ENCODE data around the gene PHLDB1.

PHLDB1 gene

DNA sequence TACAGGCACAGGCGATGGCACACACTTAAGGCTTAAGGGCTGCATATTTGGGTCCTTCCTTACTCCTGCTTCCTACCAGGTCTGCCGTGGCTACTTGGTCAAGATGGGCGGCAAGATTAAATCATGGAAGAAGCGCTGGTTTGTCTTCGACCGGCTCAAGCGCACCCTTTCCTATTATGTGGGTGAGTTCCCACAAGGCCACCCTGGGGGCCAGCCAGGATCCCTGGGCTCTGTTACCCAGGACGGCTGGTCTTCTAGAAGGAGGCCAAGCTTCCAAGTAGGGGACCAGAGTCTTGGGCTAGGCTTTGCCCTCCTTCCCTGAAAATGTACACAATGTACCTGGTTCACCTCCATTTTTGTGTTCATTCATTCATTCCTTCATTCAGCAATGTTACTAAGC lies 43.0 kb downstream of the PHLDB1 start:
- TF ChIP-seq, protein P1, sequence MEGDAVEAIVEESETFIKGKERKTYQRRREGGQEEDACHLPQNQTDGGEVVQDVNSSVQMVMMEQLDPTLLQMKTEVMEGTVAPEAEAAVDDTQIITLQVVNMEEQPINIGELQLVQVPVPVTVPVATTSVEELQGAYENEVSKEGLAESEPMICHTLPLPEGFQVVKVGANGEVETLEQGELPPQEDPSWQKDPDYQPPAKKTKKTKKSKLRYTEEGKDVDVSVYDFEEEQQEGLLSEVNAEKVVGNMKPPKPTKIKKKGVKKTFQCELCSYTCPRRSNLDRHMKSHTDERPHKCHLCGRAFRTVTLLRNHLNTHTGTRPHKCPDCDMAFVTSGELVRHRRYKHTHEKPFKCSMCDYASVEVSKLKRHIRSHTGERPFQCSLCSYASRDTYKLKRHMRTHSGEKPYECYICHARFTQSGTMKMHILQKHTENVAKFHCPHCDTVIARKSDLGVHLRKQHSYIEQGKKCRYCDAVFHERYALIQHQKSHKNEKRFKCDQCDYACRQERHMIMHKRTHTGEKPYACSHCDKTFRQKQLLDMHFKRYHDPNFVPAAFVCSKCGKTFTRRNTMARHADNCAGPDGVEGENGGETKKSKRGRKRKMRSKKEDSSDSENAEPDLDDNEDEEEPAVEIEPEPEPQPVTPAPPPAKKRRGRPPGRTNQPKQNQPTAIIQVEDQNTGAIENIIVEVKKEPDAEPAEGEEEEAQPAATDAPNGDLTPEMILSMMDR (IDR thresholded peaks at IDR 0.05; ENCODE audit: low read depth, low read length, missing control alignments) = no peak
- Histone ChIP-seq H3K4me3 (ENCODE audit: low read depth, low read length) (no peak overlapping the region), H3K36me3 (replicated peaks) (peaks cover 91% of the 10 kb centered on the region), H3K27ac (no peak overlapping the region), H3K27me3 (replicated peaks) (no peaks in the 10 kb centered on the region)
- no peak for DNase-seq
- in situ Hi-C loops (cut with HindIII; ENCODE audit: low pct_ligation_motif_present, low sequenced_read_pairs) = no loop called here

DNA sequence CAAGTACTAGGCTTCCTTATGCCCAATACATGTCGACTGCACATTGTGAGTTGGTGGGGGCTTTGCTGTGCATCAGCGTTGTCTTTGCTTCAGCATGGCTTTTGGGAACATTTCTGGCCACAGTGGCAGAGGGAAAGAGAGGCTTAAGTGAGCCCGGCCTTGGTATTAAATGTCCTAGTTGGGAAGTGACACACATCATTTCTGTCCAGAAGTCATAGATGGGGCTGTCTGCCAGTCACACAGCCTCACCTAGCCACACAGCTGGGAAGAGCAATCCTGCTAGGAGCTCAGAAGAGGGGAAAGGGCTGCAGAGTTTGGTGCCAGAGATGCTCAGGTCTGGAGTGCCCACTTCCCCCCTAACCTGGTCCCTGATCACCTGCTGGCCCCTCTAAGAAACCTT lies 44.4 kb downstream of the PHLDB1 start:
- H3K27me3 ChIP-seq (replicated peaks) = no peaks in the 10 kb centered on the region
- TF ChIP-seq, protein P1 (IDR thresholded peaks at IDR 0.05; ENCODE audit: low read depth, low read length, missing control alignments) = no peak
- no peak overlapping the region for H3K4me3 ChIP-seq (ENCODE audit: low read depth, low read length)
- no peak for DNase-seq
- in situ Hi-C loops (cut with HindIII; ENCODE audit: low pct_ligation_motif_present, low sequenced_read_pairs) = no loop called here
- peaks cover 93% of the 10 kb centered on the region for H3K36me3 ChIP-seq (replicated peaks)
- no peak overlapping the region for H3K27ac ChIP-seq

DNA sequence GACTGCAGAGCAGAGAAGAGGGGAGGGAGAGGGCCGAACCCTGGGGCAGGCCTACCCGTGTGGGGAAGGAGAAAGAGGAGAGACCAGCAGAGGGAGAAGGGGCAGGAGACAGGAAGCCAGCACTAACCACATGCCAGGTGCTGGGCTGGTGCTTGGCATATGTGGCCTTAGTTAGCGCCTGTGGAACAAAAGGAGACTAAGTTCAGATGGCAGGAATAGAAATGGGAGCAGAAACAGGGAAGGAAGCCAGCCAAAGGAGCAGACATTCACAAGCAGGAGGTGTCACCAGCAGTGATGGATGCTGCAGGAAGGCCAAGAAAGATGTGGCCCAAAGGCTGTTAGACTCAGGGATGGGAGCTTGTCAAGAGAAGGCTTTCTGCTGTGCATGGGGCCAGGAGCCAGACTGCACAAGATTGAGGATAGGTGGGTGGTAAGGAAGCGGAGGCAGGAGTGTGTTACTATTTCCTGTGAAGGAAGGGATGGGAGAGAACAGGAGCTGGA lies 45.3 kb downstream of the PHLDB1 start:
- Histone ChIP-seq H3K27me3 (replicated peaks) (no peaks in the 10 kb centered on the region), H3K36me3 (replicated peaks) (peaks cover 94% of the 10 kb centered on the region), H3K27ac (no peak overlapping the region), H3K4me3 (ENCODE audit: low read depth, low read length) (no peak overlapping the region)
- in situ Hi-C loops (cut with HindIII; ENCODE audit: low pct_ligation_motif_present, low sequenced_read_pairs) = no loop called here
- TF ChIP-seq, protein P1 (IDR thresholded peaks at IDR 0.05; ENCODE audit: low read depth, low read length, missing control alignments) = no peak
- no peak for DNase-seq

DNA sequence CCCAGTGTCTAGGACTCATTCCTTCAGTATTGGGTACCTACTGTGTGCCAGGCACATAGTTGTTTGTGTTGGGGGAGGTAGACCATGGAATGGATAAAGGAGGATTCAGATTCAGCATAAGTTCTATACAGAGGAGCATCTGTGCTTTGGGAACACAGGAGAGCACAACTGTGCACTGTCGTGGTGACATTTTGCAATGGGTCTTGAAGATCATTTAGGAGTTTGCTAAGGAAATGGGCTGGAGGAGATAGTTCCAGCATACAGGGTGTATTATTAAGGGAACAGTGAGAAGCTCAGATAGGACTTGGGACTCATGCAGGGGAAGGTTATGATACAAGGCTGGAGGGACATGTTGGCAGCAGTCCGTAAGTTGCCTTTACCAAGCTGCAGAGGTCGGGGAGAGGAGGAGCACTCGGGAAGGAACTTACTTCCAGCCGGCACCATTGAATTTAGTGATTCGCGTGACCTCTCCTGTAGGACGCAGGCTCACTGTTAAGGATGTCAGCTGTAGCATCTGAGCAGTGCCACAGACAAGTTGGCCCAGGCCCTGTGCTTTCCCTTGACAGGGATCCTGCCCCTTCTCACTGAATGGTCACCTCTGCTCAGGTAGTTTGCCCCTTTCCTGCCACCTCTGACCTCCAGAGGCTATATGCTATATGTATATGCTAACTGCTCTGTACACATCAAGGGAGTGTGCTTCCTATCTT lies 46.4 kb downstream of the PHLDB1 start:
- Histone ChIP-seq H3K27ac (no peak overlapping the region), H3K4me3 (ENCODE audit: low read depth, low read length) (no peak overlapping the region), H3K36me3 (replicated peaks) (peaks cover 87% of the 10 kb centered on the region), H3K27me3 (replicated peaks) (no peaks in the 10 kb centered on the region)
- TF ChIP-seq, protein P1 (IDR thresholded peaks at IDR 0.05; ENCODE audit: low read depth, low read length, missing control alignments) = no peak
- no peak for DNase-seq
- in situ Hi-C loops (cut with HindIII; ENCODE audit: low pct_ligation_motif_present, low sequenced_read_pairs) = no loop called here

DNA sequence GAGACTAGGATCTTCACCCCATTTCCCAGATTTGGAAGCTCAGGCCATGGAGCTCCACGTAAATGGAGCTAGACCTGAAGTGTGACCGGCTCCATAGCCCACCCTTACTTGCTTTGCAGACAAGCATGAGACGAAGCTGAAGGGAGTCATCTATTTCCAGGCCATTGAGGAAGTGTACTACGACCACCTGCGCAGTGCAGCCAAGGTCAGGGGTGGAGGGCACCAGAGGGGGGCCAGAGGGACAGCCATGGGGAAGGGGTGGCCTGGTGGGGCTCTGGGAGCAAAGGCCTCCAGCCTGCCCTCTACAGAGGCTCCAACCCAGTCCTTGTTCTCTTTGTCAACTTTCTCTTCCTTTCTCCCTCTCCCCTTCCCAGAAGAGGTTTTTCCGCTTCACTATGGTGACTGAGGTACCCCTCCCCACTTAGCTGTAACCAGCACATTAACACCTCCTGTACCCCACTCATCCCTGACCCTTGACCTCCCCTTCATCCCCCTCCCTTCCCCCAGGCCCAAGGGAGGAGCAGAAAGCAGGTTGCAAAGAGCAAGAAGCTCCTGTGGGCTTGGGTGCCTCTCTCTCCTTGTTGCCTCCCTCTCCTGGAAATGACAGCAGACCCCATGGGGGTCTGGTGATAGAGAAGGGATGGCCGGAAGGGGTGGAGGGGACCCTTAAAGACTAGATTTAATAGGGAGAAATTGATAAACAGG lies 48.2 kb downstream of the PHLDB1 start:
- no peak overlapping the region for H3K4me3 ChIP-seq (ENCODE audit: low read depth, low read length)
- in situ Hi-C loops (cut with HindIII; ENCODE audit: low pct_ligation_motif_present, low sequenced_read_pairs) = no loop called here
- DNase-seq = no peak
- no peaks in the 10 kb centered on the region for H3K27me3 ChIP-seq (replicated peaks)
- no peak overlapping the region for H3K27ac ChIP-seq
- H3K36me3 ChIP-seq (replicated peaks) = peaks cover 70% of the 10 kb centered on the region
- TF ChIP-seq, protein P1 (IDR thresholded peaks at IDR 0.05; ENCODE audit: low read depth, low read length, missing control alignments) = no peak

All from brain microvascular endothelial cell (primary cell).